Measurements from ENCODE around the gene DPT. TPM values are rescaled to one million over a fixed set of nuclear protein-coding genes. Genes with fewer than 3 reads are reported as not detected.
"Not testable (repeated sequence)": the region's sequence is repeated elsewhere in the genome, so short reads cannot be mapped to it uniquely, and the experiment has no call there.

DPT gene
- 10 to 100 TPM in 1 of 4 donors, under 1 TPM in 3; 0.12 to 16.8 (median 0.72) TPM for polyA plus RNA-seq (ENCODE audit: insufficient read length in 4 of 4)

GRCh38 chr1:168728473-168729404, at the start of gene DPT:
Gene DPT, minus strand, starts transcription at chr1:168729206. Its CDS starts 32 bp downstream, at chr1:168729174.
- DNase-seq (ENCODE audit: low read depth in 4 of 4, low spot score in 3 of 4) = no peak

GRCh38 chr1:168775366-168775765, 46.4 kb upstream of the DPT start:
- DNase-seq (ENCODE audit: low read depth in 4 of 4, low spot score in 3 of 4) = no peak

- DNase-seq (ENCODE audit: low read depth in 4 of 4, low spot score in 3 of 4) = no peak
These were observed 45.2 kb upstream of the DPT start for GRCh38 chr1:168774241-168774640.

- DNase-seq (ENCODE audit: low read depth in 4 of 4, low spot score in 3 of 4) = no peak
These were observed 43.5 kb upstream of the DPT start for GRCh38 chr1:168772428-168773060.

- no peak for DNase-seq (ENCODE audit: low read depth in 4 of 4, low spot score in 3 of 4)
These were observed 42.2 kb upstream of the DPT start for GRCh38 chr1:168771104-168771630.

GRCh38 chr1:168769893-168770292, 40.9 kb upstream of the DPT start:
- not testable (repeated sequence) for DNase-seq (ENCODE audit: low read depth in 4 of 4, low spot score in 3 of 4)

- DNase-seq (ENCODE audit: low read depth in 4 of 4, low spot score in 3 of 4) = no peak
These were observed 39.0 kb upstream of the DPT start for GRCh38 chr1:168767894-168768584.

GRCh38 chr1:168766568-168766967, 37.6 kb upstream of the DPT start:
- DNase-seq (ENCODE audit: low read depth in 4 of 4, low spot score in 3 of 4) = no peak

- no peak for DNase-seq (ENCODE audit: low read depth in 4 of 4, low spot score in 3 of 4)
These were observed 34.0 kb upstream of the DPT start for GRCh38 chr1:168763031-168763430.

GRCh38 chr1:168762473-168762872, 33.5 kb upstream of the DPT start:
- DNase-seq (ENCODE audit: low read depth in 4 of 4, low spot score in 3 of 4) = no peak

- no peak for DNase-seq (ENCODE audit: low read depth in 4 of 4, low spot score in 3 of 4)
These were observed 31.8 kb upstream of the DPT start for GRCh38 chr1:168760781-168761180.

- DNase-seq (ENCODE audit: low read depth in 4 of 4, low spot score in 3 of 4) = no peak
These were observed 31.2 kb upstream of the DPT start for GRCh38 chr1:168760241-168760640.

- no peak for DNase-seq (ENCODE audit: low read depth in 4 of 4, low spot score in 3 of 4)
These were observed 30.1 kb upstream of the DPT start for GRCh38 chr1:168759077-168759476.

- DNase-seq (ENCODE audit: low read depth in 4 of 4, low spot score in 3 of 4) = no peak
These were observed 29.5 kb upstream of the DPT start for GRCh38 chr1:168758503-168758902.

- peak in 2 of 4 donors; percentile 20 to 22 for DNase-seq (ENCODE audit: low read depth in 4 of 4, low spot score in 3 of 4)
These were observed 26.9 kb upstream of the DPT start for GRCh38 chr1:168755800-168756418.

- DNase-seq (ENCODE audit: low read depth in 4 of 4, low spot score in 3 of 4) = no peak
These were observed 23.3 kb upstream of the DPT start for GRCh38 chr1:168752171-168752832.

- peak in 2 of 4 donors; percentile 18 to 27 for DNase-seq (ENCODE audit: low read depth in 4 of 4, low spot score in 3 of 4)
These were observed 22.2 kb upstream of the DPT start for GRCh38 chr1:168751195-168751650.

- DNase-seq (ENCODE audit: low read depth in 4 of 4, low spot score in 3 of 4) = no peak
These were observed 14.1 kb upstream of the DPT start for GRCh38 chr1:168742994-168743650.

- no peak for DNase-seq (ENCODE audit: low read depth in 4 of 4, low spot score in 3 of 4)
These were observed 13.4 kb upstream of the DPT start for GRCh38 chr1:168742386-168742785.

Measured in left renal pelvis (tissue), 4 donors.